GM12878 (cell line): ENCODE data around the gene CARD14.

Source experiments
- BRCA1 ChIP-seq: IDR thresholded peaks from 2 replicates; pipeline ENCODE4 v1.6.1; 2011; ENCODE audit warnings: low read depth, low read length, improper control_type of control experiment
- CBX5 ChIP-seq: sonication (generic); IDR thresholded peaks from 2 replicates; pipeline ENCODE4 v1.6.1; 2016; ENCODE audit warnings: low read depth, moderate library complexity, mild to moderate bottlenecking, inconsistent platforms
- CREB1 ChIP-seq: IDR thresholded peaks from 2 replicates; pipeline ENCODE4 v1.6.1; 2012; ENCODE audit warnings: low read depth, mild to moderate bottlenecking, inconsistent platforms
- FOXM1 ChIP-seq: IDR thresholded peaks from 2 replicates; pipeline ENCODE4 v1.6.1; 2012; ENCODE audit warnings: low read depth, mild to moderate bottlenecking, inconsistent platforms, low read length, moderate library complexity
- NR2C2 ChIP-seq: IDR thresholded peaks from 2 replicates; pipeline ENCODE4 v1.6.1; 2011; ENCODE audit warnings: borderline replicate concordance, low read depth; ENCODE audit not compliant: control insufficient read depth, insufficient read length
- POLR2AphosphoS5 ChIP-seq: IDR thresholded peaks from 2 replicates; pipeline ENCODE4 v1.6.1; 2011; ENCODE audit warnings: mild to moderate bottlenecking, low read length, inconsistent platforms
- RAD21 ChIP-seq: IDR thresholded peaks from 2 replicates; pipeline ENCODE4 v1.6.1; 2011; ENCODE audit warnings: mild to moderate bottlenecking, low read depth, low read length, moderate library complexity; ENCODE audit not compliant: insufficient read depth
- RCOR1 ChIP-seq: conservative IDR thresholded peaks from 2 replicates; pipeline ENCODE4 v1.6.1; 2012; ENCODE audit warnings: low read depth, low read length, improper control_type of control experiment
- RFX5 ChIP-seq: IDR thresholded peaks from 2 replicates; pipeline ENCODE4 v1.6.1; 2011; ENCODE audit warnings: low read depth, low read length, improper control_type of control experiment
- SP1 ChIP-seq: IDR thresholded peaks from one replicate; pipeline ENCODE4 v1.6.1; 2011; ENCODE audit warnings: low read depth, low read length
- TCF12 ChIP-seq: IDR thresholded peaks from 2 replicates; pipeline ENCODE4 v1.6.1; 2011; ENCODE audit warnings: low read depth, mild to moderate bottlenecking, low read length
- ZNF274 ChIP-seq: IDR thresholded peaks from one replicate; pipeline ENCODE4 v1.8.0; 2011; ENCODE audit not compliant: insufficient read length, insufficient read depth

DNA sequence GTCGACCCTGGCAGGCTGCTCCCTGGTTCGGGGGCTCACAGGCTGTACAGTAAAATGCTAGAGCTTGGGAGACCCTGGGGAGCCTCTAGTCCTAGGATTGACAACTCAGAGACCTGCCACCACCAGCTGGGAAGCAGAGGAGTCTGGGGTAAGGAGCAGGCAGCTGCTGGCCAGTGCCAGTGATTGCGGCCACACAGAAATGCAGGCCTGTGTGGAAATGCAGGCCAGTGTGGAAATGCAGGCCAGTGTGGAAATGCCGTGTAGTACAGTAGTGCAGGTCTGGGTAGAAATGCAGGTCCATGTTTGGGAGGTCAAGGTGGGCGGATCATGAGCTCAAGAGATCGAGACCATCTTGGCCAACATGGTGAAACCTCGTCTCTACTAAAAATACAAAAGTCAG lies 26.8 kb downstream of the CARD14 start:
- TF ChIP-seq RAD21 (no peak), SP1 (no peak), NR2C2 (no peak), RCOR1 (no peak), CBX5 (no peak), RFX5 (no peak), ZNF274 (no peak), BRCA1 (no peak), POLR2AphosphoS5 (no peak), TCF12 (no peak), FOXM1 (no peak), CREB1 (no peak)
